Inferior parietal cortex (tissue), 1 donor: Measurements from ENCODE around the gene GPATCH11.

Experiments
- DNase-seq: peaks from one replicate; pipeline ENCODE4 v3.0.0-alpha.2; 2016; ENCODE audit errors: extremely low spot score

Gene GPATCH11

DNA sequence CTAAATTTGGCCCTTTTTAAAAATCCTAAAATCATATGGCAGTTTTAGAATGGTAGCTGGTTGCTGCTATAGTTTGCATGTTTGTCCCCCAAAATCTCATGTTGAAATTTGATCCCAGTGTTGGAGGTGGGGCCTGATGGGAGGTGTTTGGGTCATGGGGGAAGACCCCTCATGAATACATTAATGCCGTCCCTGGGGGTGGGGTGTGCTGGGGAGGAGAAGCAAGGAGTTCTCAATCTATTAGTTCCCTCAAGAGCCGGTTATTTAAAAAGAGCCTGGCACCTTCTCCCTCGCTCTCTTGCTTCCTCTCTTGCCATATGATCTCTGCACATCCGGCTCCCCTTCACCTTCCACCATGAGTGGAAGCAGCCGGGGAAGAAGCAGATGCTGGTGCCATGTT, 20.8 kb downstream of the GPATCH11 start:
- DNase-seq, result no peak

- DNase-seq, result no peak
Measured at GRCh38 chr2:37109523-37109922, 25.2 kb downstream of the GPATCH11 start.

DNA sequence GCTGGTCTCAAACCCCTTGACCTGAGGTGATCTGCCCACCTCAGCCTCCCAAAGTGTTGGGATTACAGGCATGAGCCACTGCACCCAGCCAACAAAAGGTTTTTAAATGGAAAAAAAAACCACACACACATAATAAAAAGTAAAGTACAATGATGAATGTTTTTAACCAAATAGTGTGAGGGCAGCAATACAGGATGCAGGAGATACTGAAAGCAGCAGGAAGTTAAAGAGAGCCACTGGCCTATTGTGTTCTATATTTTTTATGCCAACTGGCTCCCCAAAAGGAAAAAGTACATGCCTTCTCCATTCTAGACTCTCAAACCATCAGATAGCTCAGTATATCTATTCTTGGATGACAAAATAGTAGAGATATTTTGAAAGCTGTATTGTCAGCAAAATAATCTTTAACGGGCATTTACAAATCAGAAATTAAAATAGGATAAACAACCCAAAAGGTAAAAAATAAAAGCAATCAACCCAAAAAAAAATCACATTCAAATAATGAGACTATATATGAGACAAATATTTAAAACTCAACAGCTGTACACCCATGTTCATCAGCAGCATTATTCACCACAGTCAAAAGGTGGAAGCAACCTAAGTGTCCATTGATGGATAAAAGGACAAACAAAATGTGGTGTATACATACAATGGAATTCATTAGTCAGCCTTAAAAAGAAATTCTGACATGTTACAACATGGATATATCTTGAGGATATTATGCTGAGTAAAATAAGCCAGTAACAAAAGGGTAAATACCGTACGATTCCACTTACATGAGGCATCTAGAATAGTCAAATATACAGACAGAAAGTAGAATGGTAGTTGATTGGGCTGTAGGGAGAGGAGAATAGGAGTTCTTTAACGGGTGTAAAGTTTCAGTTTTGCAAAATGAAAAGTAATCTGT, 26.2 kb downstream of the GPATCH11 start:
- no peak for DNase-seq

DNA sequence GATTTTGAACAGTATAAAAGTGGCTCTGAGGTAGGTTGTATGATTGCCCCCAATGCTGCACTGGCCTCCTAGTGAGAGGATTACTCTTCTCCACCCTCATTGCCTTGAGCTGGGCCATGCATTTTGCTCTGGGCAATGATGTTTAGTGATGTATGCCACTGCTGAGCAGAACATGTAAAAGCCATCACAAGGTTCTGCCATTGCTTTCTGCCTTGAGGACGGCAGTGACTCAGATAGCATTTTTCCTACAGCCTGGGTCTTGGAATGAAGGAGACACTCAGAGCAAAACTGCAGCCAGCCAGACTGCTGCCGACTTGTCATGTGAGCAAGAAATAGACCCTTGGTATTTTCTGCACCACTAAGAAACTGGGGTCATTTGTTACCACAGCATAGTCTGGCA, 27.6 kb downstream of the GPATCH11 start:
- DNase-seq, result no peak

GRCh38 chr2:37117566-37117965, 33.2 kb downstream of the GPATCH11 start:
- no peak for DNase-seq

GRCh38 chr2:37119157-37119556, 34.8 kb downstream of the GPATCH11 start:
- no peak for DNase-seq

- no peak for DNase-seq
Measured at GRCh38 chr2:37125416-37125815, 41.1 kb downstream of the GPATCH11 start.

- DNase-seq, result no peak
Measured at GRCh38 chr2:37132914-37133313, 48.6 kb downstream of the GPATCH11 start.

DNA sequence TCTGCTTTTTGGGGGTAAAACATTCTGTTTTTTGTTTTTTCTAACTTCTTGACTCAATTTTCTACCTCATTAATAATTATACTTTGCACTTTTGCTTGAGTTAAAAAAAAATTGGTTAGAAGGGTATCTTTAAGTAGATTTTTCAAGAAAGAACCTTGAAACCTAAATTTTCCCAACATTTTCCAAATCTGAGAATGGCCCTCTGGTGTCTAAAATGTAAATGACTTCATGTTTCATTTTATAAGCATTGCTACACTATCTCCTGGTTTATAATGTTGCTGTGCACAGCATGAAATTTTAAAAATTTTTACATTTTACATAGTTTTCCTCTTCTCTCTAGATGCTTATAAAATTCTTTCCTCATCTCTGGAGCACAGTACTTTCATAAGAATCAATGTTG, 58.2 kb downstream of the GPATCH11 start:
- no peak for DNase-seq

DNA sequence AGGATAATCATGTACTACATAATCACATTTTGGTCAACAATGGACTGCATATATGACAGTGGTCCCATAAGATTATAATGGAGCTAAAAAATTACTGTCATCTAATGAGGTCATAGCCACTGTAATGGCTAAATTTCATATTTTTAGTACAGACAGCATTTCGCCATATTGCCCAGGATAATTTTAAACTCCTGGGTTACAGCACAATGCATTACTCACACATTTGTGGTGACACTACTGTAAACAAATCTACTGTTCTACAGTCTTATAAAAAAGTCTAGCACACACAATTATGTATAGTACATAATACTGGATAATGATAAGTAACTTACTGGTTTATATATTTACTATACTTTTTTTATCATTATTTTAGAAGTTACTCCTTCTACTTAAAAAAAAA, 59.7 kb downstream of the GPATCH11 start:
- no peak for DNase-seq

DNA sequence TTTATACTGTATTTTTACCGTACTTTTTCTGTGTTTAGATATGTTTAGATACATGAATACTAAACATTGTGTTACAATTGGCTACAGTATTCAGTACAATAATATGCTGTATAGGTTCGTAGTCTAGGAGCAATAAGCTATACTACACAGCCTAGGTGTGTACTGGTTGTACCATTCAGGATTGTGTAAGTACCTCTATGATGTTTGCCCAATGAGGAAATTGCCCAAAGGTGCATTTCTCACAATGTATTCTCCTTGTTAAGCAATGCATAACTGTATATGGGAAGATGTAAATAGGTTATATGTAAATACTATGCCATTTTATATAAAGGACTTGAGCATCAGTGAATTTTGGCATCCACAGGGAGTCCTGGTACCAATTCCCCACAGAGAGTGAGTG, 61.7 kb downstream of the GPATCH11 start:
- no peak for DNase-seq

DNA sequence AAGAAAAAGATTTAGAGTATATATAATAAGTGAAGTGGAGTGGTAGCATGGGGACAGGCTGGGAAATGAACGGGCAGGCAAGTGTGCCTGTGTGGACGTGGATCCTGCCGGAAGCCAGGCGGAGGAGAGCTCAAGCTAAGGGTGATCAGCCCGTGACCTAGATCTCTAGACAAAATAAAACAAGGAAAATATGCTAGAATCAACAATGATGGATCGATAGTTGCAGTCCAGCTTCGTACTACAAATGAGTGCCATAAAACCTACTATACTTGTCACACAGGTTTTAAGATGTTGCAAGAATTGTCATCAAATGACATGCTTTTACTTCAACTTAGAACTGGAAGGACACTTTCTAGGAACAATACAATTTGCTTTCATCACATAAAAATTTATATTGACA, 64.0 kb downstream of the GPATCH11 start:
- no peak for DNase-seq
